ENCODE results near the gene MCF2L.
"Not testable (repeated sequence)": the region's sequence is repeated elsewhere in the genome, so short reads cannot be mapped to it uniquely, and the experiment has no call there.

The MCF2L gene

DNA sequence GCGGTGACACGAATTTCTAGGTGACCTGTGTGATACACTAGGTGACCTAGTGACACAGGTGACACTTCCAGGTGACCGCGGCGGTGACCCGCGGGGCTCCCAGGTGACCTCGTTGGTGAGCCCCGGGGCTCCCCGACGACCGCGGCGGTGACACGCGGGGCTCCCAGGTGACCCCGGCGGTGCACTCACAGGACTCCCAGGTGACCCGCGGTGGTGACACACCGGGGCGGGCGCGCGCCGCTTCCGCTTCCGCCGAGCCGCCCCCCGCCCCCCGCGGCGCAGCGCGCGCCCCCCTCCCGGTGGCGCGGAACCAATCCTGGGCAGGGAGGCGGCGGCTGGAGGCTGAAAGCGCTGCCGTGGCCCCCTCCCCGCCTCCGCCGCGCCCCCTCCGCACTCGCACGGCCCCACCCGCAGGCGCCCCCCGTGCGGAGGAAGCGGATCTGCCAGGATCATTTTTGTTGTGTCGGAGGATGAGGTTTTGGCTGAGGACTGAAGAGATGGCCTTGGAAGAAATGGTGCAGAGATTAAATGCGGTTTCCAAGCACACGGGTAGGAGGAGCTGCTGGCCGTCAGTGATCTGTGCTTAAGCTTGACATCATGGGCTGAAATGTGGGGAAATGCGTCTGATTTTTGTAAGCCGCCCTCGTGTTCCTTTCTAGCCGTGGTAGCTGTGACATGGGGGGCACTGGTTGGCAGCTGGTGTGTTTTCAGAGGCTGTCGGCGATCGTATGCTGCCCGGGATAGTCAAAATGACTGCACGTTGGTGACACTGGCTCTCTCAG lies at the start of gene MCF2L:
MCF2L (plus strand) TSS at position 305 of the 782 bp plus-strand sequence; CDS start at position 471, 166 bp downstream.
- peak; percentile 14 to 28 (median 24) for DNase-seq (ENCODE audit: low read depth in 2 of 3, low spot score in 1 of 3)

- DNase-seq (ENCODE audit: low read depth in 2 of 3, low spot score in 1 of 3) = no peak
Measured at GRCh38 chr13:112923962-112924361, 45.1 kb upstream of the MCF2L start.

GRCh38 chr13:112924365-112924764 lies 44.6 kb upstream of the MCF2L start:
- no peak for DNase-seq (ENCODE audit: low read depth in 2 of 3, low spot score in 1 of 3)

- DNase-seq (ENCODE audit: low read depth in 2 of 3, low spot score in 1 of 3) = no peak
Measured at GRCh38 chr13:112926003-112926402, 43.0 kb upstream of the MCF2L start.

GRCh38 chr13:112926993-112927392 lies 42.0 kb upstream of the MCF2L start:
- DNase-seq (ENCODE audit: low read depth in 2 of 3, low spot score in 1 of 3) = no peak

- DNase-seq (ENCODE audit: low read depth in 2 of 3, low spot score in 1 of 3) = no peak
Measured at GRCh38 chr13:112928020-112928971, 40.7 kb upstream of the MCF2L start.

- no peak for DNase-seq (ENCODE audit: low read depth in 2 of 3, low spot score in 1 of 3)
Measured at GRCh38 chr13:112928972-112929782, 39.8 kb upstream of the MCF2L start.

- no peak for DNase-seq (ENCODE audit: low read depth in 2 of 3, low spot score in 1 of 3)
Measured at GRCh38 chr13:112929783-112930055, 39.3 kb upstream of the MCF2L start.

GRCh38 chr13:112930192-112930591 lies 38.8 kb upstream of the MCF2L start:
- DNase-seq (ENCODE audit: low read depth in 2 of 3, low spot score in 1 of 3) = no peak

DNA sequence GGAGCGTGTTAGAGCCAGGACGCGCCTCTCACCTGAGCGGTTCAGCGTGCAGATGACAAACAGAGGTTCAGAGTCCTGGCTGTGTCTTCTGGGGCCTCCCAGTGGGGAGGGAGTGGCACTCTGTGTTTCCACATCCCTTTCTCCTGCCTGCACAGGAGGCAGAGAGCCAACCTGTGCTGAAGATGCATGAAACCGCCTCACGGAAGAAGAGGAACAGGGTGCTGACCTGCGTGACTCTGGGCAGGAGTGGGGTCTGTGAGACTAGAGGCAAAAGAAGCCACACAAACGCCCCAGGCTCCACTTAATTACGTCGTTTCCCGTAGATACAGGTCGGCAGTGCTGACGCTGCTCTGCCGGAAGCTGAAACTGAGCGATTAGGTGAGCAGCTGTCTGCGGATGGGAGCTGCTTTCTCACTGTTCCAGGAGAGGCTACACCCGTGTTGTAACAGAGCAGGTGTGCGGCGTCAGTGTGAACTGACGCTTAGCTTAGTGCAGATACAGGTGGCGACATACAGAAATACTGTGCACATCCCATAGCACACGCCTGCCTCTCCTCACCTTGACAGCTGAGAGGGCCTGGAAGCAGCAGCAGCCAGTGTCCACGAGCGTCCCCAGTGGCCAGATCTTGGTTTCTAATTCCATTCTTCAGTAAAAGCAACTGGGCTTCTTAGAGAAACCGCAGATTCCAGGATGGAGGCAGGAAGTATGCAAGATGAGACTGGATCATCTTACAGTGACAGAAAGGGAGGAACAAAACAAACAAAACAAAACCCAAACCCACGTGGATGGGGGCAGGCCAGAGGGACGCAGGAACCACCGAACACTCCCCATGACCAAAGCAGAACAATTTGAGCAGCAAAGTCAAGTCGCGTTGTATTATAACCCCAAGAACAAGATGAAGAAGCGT lies 37.7 kb upstream of the MCF2L start:
- no peak for DNase-seq (ENCODE audit: low read depth in 2 of 3, low spot score in 1 of 3)

GRCh38 chr13:112932971-112933370 lies 36.0 kb upstream of the MCF2L start:
- no peak for DNase-seq (ENCODE audit: low read depth in 2 of 3, low spot score in 1 of 3)

- no peak for DNase-seq (ENCODE audit: low read depth in 2 of 3, low spot score in 1 of 3)
Measured at GRCh38 chr13:112933649-112934048, 35.4 kb upstream of the MCF2L start.

DNA sequence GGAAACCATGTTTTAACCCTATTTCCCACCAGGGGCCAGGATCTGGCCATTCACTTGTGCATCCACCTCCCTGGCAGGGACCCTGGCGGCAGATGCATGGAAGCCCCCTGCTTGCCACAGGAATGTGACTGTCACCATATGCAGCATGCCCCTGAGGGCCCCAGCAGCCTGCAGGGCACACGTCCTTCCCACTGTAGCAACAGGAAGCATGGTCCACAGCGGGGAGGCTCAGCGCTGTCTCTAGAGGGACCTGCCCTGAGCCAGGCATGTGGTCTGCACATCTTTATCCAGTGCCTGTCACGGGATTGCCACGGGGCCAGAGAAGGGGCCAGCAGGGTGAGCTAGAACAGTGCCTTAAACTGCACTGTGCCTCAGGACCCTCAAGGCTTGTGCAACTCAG lies 34.9 kb upstream of the MCF2L start:
- no peak for DNase-seq (ENCODE audit: low read depth in 2 of 3, low spot score in 1 of 3)

GRCh38 chr13:112938680-112939079 lies 30.3 kb upstream of the MCF2L start:
- DNase-seq (ENCODE audit: low read depth in 2 of 3, low spot score in 1 of 3) = no peak

- DNase-seq (ENCODE audit: low read depth in 2 of 3, low spot score in 1 of 3) = no peak
Measured at GRCh38 chr13:112940236-112940635, 28.8 kb upstream of the MCF2L start.

- DNase-seq (ENCODE audit: low read depth in 2 of 3, low spot score in 1 of 3) = no peak
Measured at GRCh38 chr13:112941349-112941748, 27.7 kb upstream of the MCF2L start.

- not testable (repeated sequence) for DNase-seq (ENCODE audit: low read depth in 2 of 3, low spot score in 1 of 3)
Measured at GRCh38 chr13:112941765-112942164, 27.2 kb upstream of the MCF2L start.

- DNase-seq (ENCODE audit: low read depth in 2 of 3, low spot score in 1 of 3) = peak; percentile 90 to 98 (median 94)
Measured at GRCh38 chr13:112942689-112943308, 26.2 kb upstream of the MCF2L start.

GRCh38 chr13:112943309-112944125 lies 25.5 kb upstream of the MCF2L start:
- DNase-seq (ENCODE audit: low read depth in 2 of 3, low spot score in 1 of 3) = peak in 1 of 3 donors; percentile 28

Measured in stimulated activated CD4-positive, alpha-beta T cell treated with anti-CD3 and anti-CD28 coated beads, Interleukin-12 subunit alpha, Interleukin-12 subunit beta, amount 100 ng/mL, for 48 hours (primary cell).